ENCODE data around the gene MINDY4B. TPM values are rescaled to one million over a fixed set of nuclear protein-coding genes. Genes with fewer than 3 reads are reported as not detected.

The MINDY4B gene
- total and polyA plus RNA-seq, 2 experiments from 2014 or later, result not detected

DNA sequence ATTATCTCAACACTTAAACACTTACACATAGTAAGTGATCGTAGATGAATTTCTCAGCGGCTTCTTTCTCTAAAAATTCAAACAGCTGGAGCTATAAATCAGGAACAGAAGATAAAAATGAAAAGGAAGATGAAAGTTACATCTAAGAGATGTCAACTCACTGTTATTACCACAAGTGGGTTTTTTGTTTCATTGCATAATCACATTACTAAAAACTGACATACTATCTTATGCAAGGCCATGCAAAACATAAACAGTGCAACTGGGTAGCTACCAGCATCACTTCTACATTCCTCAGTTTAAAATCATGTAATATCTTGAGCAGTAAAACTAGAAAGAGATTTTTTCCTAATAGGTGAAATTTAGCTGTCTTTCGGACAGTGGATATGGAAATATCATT, 14.9 kb downstream of the MINDY4B start:
- no peaks in the 10 kb centered on the region for H3K36me3 ChIP-seq (ENCODE audit: insufficient read depth)
- no peak overlapping the region for H2AFZ ChIP-seq
- H3K36me3 Mint-ChIP-seq (ENCODE audit: low read depth), result no peaks in the 10 kb centered on the region; the same call in 2 of the 3 replicates
- no peak overlapping the region for H3K27ac Mint-ChIP-seq
- H3K4me1 ChIP-seq (ENCODE audit: insufficient read depth), result no peaks in the 10 kb centered on the region
- H3K4me2 ChIP-seq, result no peak overlapping the region
- no peak overlapping the region for H3K27ac ChIP-seq (ENCODE audit: low read depth)
- H3K79me2 ChIP-seq (replicated peaks; ENCODE audit: insufficient read depth), result no peaks in the 10 kb centered on the region
- H3K9me2 ChIP-seq (ENCODE audit: insufficient read depth), result 0 out of 2 replicates have a peak, but pooled peaks cover 3% of the 10 kb centered on the region
- TF ChIP-seq, protein P1, sequence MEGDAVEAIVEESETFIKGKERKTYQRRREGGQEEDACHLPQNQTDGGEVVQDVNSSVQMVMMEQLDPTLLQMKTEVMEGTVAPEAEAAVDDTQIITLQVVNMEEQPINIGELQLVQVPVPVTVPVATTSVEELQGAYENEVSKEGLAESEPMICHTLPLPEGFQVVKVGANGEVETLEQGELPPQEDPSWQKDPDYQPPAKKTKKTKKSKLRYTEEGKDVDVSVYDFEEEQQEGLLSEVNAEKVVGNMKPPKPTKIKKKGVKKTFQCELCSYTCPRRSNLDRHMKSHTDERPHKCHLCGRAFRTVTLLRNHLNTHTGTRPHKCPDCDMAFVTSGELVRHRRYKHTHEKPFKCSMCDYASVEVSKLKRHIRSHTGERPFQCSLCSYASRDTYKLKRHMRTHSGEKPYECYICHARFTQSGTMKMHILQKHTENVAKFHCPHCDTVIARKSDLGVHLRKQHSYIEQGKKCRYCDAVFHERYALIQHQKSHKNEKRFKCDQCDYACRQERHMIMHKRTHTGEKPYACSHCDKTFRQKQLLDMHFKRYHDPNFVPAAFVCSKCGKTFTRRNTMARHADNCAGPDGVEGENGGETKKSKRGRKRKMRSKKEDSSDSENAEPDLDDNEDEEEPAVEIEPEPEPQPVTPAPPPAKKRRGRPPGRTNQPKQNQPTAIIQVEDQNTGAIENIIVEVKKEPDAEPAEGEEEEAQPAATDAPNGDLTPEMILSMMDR (conservative IDR thresholded peaks at IDR 0.05; ENCODE audit: low read depth in 2 of 2), result no peak
- no peak for TF ChIP-seq ZNF462 (CRISPR knock-in tag; IDR thresholded peaks at IDR 0.05)
- TF ChIP-seq JUNB (IDR thresholded peaks at IDR 0.05; ENCODE audit: unreplicated experiment), result no peak
- TF ChIP-seq NANOG (IDR thresholded peaks at IDR 0.05; ENCODE audit: borderline replicate concordance), result no peak
- no peak for TF ChIP-seq CREB1 (CRISPR knock-in tag; IDR thresholded peaks at IDR 0.05; ENCODE audit: low read depth)
- TF ChIP-seq, protein P2, sequence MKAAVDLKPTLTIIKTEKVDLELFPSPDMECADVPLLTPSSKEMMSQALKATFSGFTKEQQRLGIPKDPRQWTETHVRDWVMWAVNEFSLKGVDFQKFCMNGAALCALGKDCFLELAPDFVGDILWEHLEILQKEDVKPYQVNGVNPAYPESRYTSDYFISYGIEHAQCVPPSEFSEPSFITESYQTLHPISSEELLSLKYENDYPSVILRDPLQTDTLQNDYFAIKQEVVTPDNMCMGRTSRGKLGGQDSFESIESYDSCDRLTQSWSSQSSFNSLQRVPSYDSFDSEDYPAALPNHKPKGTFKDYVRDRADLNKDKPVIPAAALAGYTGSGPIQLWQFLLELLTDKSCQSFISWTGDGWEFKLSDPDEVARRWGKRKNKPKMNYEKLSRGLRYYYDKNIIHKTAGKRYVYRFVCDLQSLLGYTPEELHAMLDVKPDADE (IDR thresholded peaks at IDR 0.05), result no peak
- H3K27me3 Mint-ChIP-seq (ENCODE audit: insufficient read depth, low read depth, poor library complexity), result peaks cover 1% of the 10 kb centered on the region
- H3K4me3 Mint-ChIP-seq, result no peak overlapping the region
- DNase-seq (ENCODE audit: low spot score) (no peak), ATAC-seq (no peak)
- H3F3A ChIP-seq (replicated peaks; ENCODE audit: low read depth), result no peaks in the 10 kb centered on the region
- H3K9me3 Mint-ChIP-seq, result no peaks in the 10 kb centered on the region; the same call in 2 of the 3 replicates
- H4K20me1 ChIP-seq (replicated peaks; ENCODE audit: insufficient read depth), result no peaks in the 10 kb centered on the region
- no peak overlapping the region for H3K4me3 ChIP-seq
- H3K27me3 ChIP-seq (ENCODE audit: insufficient read depth), result no peaks in the 10 kb centered on the region
- H3K4me1 Mint-ChIP-seq, result no peaks in the 10 kb centered on the region

Measured in GM23338 (cell line).